Fibroblast of villous mesenchyme (primary cell): ENCODE results near the gene TELO2. TPM values are rescaled to one million over a fixed set of nuclear protein-coding genes. Genes with fewer than 3 reads are reported as not detected.

Experiments
- DNase-seq: peaks from one replicate; pipeline ENCODE4 v3.0.0-alpha.2; 2010; ENCODE audit warnings: low read depth
- H3K4me3 ChIP-seq: 2 replicates; pipeline ENCODE4 v1.5.1; 2011; ENCODE audit warnings: low read depth, mild to moderate bottlenecking, low read length
- CTCF ChIP-seq: IDR thresholded peaks from 2 replicates; pipeline ENCODE4 v1.5.1; 2012; ENCODE audit warnings: low read depth, mild to moderate bottlenecking, low read length; ENCODE audit not compliant: insufficient read depth
- total RNA-seq: library from RNA; depleted of rRNA; stranded (reverse); fragments of >200 nt; gene quantifications from 2 replicates; pipeline ENCODE4 v1.2.3, GENCODE V29; 2012

The TELO2 gene
- total RNA-seq, 1 donor: 21.6 TPM

- no peak for TF ChIP-seq CTCF
- H3K4me3 ChIP-seq: peak overlapping the region; percentile 83
- DNase-seq: peak; percentile 9
Measured at GRCh38 chr16:1493746-1494094, 560 bp downstream of the TELO2 start.

- peak overlapping the region; percentile 83 for H3K4me3 ChIP-seq
- DNase-seq: peak; percentile 83
- peak; percentile 87 for TF ChIP-seq CTCF
Measured at GRCh38 chr16:1494129-1494640, 1.0 kb downstream of the TELO2 start.

- peak overlapping the region; percentile 83 for H3K4me3 ChIP-seq
- TF ChIP-seq CTCF: no peak
- DNase-seq: peak; percentile 21
Measured at GRCh38 chr16:1494711-1495110, 1.6 kb downstream of the TELO2 start.

GRCh38 chr16:1495211-1495888 is 2.2 kb downstream of the TELO2 start:
- H3K4me3 ChIP-seq: no peak overlapping the region
- no peak for TF ChIP-seq CTCF
- no peak for DNase-seq

- H3K4me3 ChIP-seq: no peak overlapping the region
- DNase-seq: no peak
- TF ChIP-seq CTCF: no peak
Measured at GRCh38 chr16:1495889-1496262, 2.7 kb downstream of the TELO2 start.

GRCh38 chr16:1496464-1496863 is 3.3 kb downstream of the TELO2 start:
- no peak for DNase-seq
- no peak for TF ChIP-seq CTCF
- no peak overlapping the region for H3K4me3 ChIP-seq
